Measurements from ENCODE around the gene EPHB1.

DNA sequence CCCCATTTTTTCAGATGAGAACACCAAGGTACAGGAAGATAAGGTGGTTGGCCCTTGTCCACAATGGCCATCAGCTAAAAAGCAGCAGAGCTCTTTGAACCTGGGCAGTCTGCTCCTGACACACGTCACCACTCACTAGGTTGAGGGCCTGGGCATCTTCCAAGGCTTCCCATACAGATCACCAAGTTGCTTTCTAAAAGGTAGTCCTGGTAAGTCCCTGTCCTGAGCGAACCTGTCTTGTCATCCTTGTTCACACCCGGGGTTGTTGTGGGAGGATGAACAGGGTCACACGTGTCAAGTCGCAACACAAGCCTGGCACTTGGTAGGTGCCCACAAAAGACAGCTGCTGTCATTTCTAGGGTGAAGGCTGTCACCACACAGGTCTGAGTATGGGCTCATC, 260.4 kb downstream of the EPHB1 start:
- no peak for TF ChIP-seq EP300 (conservative IDR thresholded peaks at IDR 0.05; ENCODE audit: poor library complexity, severe bottlenecking)
- TF ChIP-seq, protein P1, sequence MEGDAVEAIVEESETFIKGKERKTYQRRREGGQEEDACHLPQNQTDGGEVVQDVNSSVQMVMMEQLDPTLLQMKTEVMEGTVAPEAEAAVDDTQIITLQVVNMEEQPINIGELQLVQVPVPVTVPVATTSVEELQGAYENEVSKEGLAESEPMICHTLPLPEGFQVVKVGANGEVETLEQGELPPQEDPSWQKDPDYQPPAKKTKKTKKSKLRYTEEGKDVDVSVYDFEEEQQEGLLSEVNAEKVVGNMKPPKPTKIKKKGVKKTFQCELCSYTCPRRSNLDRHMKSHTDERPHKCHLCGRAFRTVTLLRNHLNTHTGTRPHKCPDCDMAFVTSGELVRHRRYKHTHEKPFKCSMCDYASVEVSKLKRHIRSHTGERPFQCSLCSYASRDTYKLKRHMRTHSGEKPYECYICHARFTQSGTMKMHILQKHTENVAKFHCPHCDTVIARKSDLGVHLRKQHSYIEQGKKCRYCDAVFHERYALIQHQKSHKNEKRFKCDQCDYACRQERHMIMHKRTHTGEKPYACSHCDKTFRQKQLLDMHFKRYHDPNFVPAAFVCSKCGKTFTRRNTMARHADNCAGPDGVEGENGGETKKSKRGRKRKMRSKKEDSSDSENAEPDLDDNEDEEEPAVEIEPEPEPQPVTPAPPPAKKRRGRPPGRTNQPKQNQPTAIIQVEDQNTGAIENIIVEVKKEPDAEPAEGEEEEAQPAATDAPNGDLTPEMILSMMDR (IDR thresholded peaks at IDR 0.05; ENCODE audit: poor library complexity, severe bottlenecking): no peak
- no peak for TF ChIP-seq SMC3 (conservative IDR thresholded peaks at IDR 0.05; ENCODE audit: poor library complexity)
- TF ChIP-seq EZH2 (IDR thresholded peaks at IDR 0.05; ENCODE audit: borderline replicate concordance, insufficient read depth, low read length, poor library complexity, severe bottlenecking): no peak
- TF ChIP-seq POLR2AphosphoS5 (IDR thresholded peaks at IDR 0.05): no peak
- TF ChIP-seq RAD21 (conservative IDR thresholded peaks at IDR 0.05): no peak
